Measurements from ENCODE around the gene DPYSL4. TPM values are rescaled to one million over a fixed set of nuclear protein-coding genes. Genes with fewer than 3 reads are reported as not detected.

DPYSL4 gene
- total RNA-seq (2012; rRNA removed) = 7.2 and 8.1 TPM in 2 replicates
- 30.5 and 33.7 TPM in 2 replicates for polyA plus RNA-seq (2012; rRNA removed)
- 21.2 and 32.9 TPM in 2 replicates for polyA plus RNA-seq (2012; cell fraction: cytosol; rRNA removed)
- 68.7 and 195 TPM in 2 replicates for polyA plus RNA-seq (2012; cell fraction: nucleus; rRNA removed; ENCODE audit: low replicate concordance)
- percentile 43 among the genes with signal in this experiment for Bru-seq, nascent RNA
- percentile 40 among the genes with signal in this experiment for BruChase-seq, experiment 1, labeled RNA remaining after a 6-hour chase
- percentile 39 among the genes with signal in this experiment for BruChase-seq, experiment 2, labeled RNA remaining after a 2-hour chase
- long read RNA-seq, partial matches to known transcripts = 11 of 13 reads
- long read RNA-seq, other reads (novel, unspliced or antisense) = 1 of 13 reads

DNA sequence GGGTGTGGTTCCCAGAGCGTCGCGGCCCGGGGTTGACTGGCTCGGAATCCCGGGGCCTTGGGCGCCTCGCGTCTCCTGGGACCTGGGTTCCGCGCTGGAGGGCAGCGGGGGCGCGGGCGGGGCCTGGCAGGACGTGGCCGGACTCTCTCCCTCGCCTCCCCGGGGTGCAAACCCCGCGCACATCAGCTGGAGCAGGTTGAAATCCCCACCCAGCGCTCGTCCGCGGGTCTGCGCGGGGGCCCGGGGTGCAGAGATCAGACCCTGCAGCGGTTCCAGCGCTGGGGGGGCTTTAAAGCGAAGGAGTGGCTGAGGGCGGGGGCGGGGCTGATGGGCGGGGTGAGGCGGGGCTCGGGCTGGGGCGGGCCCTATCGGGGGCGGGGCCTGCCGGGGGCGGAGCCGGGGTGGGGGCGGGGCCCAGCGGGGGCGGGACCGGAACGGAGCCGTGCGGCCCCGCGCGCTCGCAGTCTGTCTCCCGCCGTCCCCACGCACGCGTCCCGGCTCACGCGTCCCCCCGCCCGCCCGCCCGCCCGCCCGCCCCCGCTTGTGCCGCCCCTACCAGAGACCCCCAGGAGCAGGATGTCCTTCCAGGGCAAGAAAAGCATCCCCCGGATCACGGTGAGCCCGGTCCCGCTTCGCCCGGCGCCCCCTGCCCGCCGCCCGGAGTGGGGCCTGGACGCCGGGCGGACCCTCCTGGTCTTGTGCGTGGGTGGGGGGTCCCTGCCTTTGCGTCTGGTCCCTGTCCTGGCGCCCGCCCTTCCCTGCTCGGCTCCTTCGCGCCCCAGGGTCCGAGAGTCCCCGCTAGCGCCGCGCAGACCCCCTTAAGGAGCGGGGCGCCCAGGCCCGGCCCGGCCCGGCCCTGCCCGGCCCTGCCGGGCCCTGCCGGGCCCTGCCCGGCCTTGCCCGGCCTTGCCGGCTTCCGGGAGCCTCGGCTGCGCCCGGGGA is at the start of gene DPYSL4:
Gene DPYSL4 (plus strand): TSS at position 461 of the 942 bp plus-strand sequence. CDS start 116 bp downstream, at position 577.
- ATAC-seq (ENCODE audit: low read depth) = peak; percentile 76
- peaks cover 36% of the 10 kb centered on the region for H3K27me3 ChIP-seq (ENCODE audit: control insufficient read depth, insufficient read depth, low read length)
- peak within 1 kb of the TSS; percentile 45; the same call in 1 of the 2 replicates for H3K27ac ChIP-seq (ENCODE audit: insufficient read depth, low read length)

More for the DNA sequence above, at the start of gene DPYSL4:
- ChIA-PET CTCF (no interaction called here), POLR2A (ENCODE audit: unreplicated experiment) (no interaction called here)
- H3K4me2 ChIP-seq (ENCODE audit: low read depth, low read length) = peak within 1 kb of the TSS; percentile 82
- H3K9ac ChIP-seq (ENCODE audit: low read depth, low read length) = peak within 1 kb of the TSS; percentile 73
- BruUV-seq (replicated peaks) = no TSS peak
- DNase-seq = no peak
- H3K4me3 ChIP-seq (ENCODE audit: insufficient read depth, low read depth, low read length) = peak within 1 kb of the TSS; percentile 92
- WGBS, 2 experiments (ENCODE audit: extremely low coverage in 2 of 2, insufficient read length in 1 of 2) = 2% methylated on average over 17 of the region's 109 CpGs; no CpG with 5 or more reads in 1 of the 2 experiments
- peaks cover 21% of the 10 kb centered on the region for H4K20me1 ChIP-seq (ENCODE audit: insufficient read depth, low read length)
- H3K56ac ChIP-seq (ENCODE audit: extremely low read depth, insufficient read depth, low read length) = no peak within 1 kb of the TSS
- peaks cover 3% of the 10 kb centered on the region; the same call in 1 of the 2 replicates for H3K36me3 ChIP-seq (ENCODE audit: control insufficient read depth, insufficient read depth, low read length)
- in situ Hi-C loops (cut with MboI; ENCODE audit: low sequenced_read_pairs) (no loop called here), intact Hi-C loops (cut with micrococcal nuclease) (no loop called here), dilution Hi-C loops (cut with HindIII; ENCODE audit: low sequenced_read_pairs, unreplicated experiment) (no loop called here)
- H3K9me3 ChIP-seq (ENCODE audit: control insufficient read depth, insufficient read depth, low read length) = no peaks in the 10 kb centered on the region
- H2BK15ac ChIP-seq (ENCODE audit: low read depth, low read length) = no peak within 1 kb of the TSS
- peaks cover 0 to 3% of the 10 kb centered on the region in 2 experiments; a peak in 1 of 4 replicates for H3K79me1 ChIP-seq (ENCODE audit: low read depth in 1 of 2, low read length in 2 of 2)
- no peak for TF ChIP-seq USF2 (IDR thresholded peaks at IDR 0.05; ENCODE audit: low read depth, low read length)
- TF ChIP-seq RCOR1 (IDR thresholded peaks at IDR 0.05; ENCODE audit: insufficient replicate concordance, low read length) = no peak
- no peak for TF ChIP-seq RAD21 (IDR thresholded peaks at IDR 0.05; ENCODE audit: low read length)
- H2AFZ ChIP-seq (replicated peaks; ENCODE audit: low read length, poor library complexity) = peak within 1 kb of the TSS; percentile 61
- no peak within 1 kb of the TSS for H3K14ac ChIP-seq (replicated peaks; ENCODE audit: low read depth, low read length)
- H3K23ac ChIP-seq (ENCODE audit: low read depth, low read length) = no peak within 1 kb of the TSS
- H2AK5ac ChIP-seq (ENCODE audit: low read depth, low read length) = no peak within 1 kb of the TSS
- no peak within 1 kb of the TSS for H3K18ac ChIP-seq (ENCODE audit: low read depth, low read length)
- H2BK5ac ChIP-seq (ENCODE audit: low read depth, low read length, poor library complexity, severe bottlenecking) = no peak within 1 kb of the TSS
- no peak within 1 kb of the TSS for H4K8ac ChIP-seq (ENCODE audit: low read depth in 2 of 2, low read length in 2 of 2)
- H2AK9ac ChIP-seq (replicated peaks; ENCODE audit: low read depth, low read length, poor library complexity) = no peak within 1 kb of the TSS
- H3K4me1 ChIP-seq (ENCODE audit: control insufficient read depth, insufficient read depth, low read length) = peaks cover 4% of the 10 kb centered on the region; the same call in 1 of the 2 replicates
- H3K9me1 ChIP-seq (ENCODE audit: insufficient read depth, low read length) = no peaks in the 10 kb centered on the region
- H4K5ac ChIP-seq (ENCODE audit: low read depth, low read length) = no peak within 1 kb of the TSS
- H3K4ac ChIP-seq (ENCODE audit: low read depth, low read length) = no peak within 1 kb of the TSS
- no peak within 1 kb of the TSS for H2BK120ac ChIP-seq (ENCODE audit: low read depth, low read length)
- no peak within 1 kb of the TSS for H4K91ac ChIP-seq (ENCODE audit: insufficient read depth, low read depth, low read length)
- no peak within 1 kb of the TSS for H2BK20ac ChIP-seq (ENCODE audit: low read depth, low read length)

Measured in IMR-90 (cell line).